Measurements from ENCODE around the gene DPEP2.
"Not testable (repeated sequence)": the region's sequence is repeated elsewhere in the genome, so short reads cannot be mapped to it uniquely, and the experiment has no call there.

The DPEP2 gene

GRCh38 chr16:68003031-68003430 is 3.7 kb upstream of the DPEP2 start:
- no peak for DNase-seq

- DNase-seq, result no peak
These were observed 1.2 kb upstream of the DPEP2 start for GRCh38 chr16:68000450-68000849.

GRCh38 chr16:67999985-68000384 is 701 bp upstream of the DPEP2 start:
- no peak for DNase-seq

- DNase-seq, result not testable (repeated sequence)
These were observed 979 bp downstream of the DPEP2 start for GRCh38 chr16:67998231-67998778.

- no peak for DNase-seq
These were observed 2.6 kb downstream of the DPEP2 start for GRCh38 chr16:67996666-67997065.

GRCh38 chr16:67995423-67995822 is 3.9 kb downstream of the DPEP2 start:
- peak; percentile 22 to 63 for DNase-seq

GRCh38 chr16:67994040-67994408 is 5.3 kb downstream of the DPEP2 start:
- not testable (repeated sequence) for DNase-seq

- peak; percentile 84 to 87 for DNase-seq
These were observed 5.9 kb downstream of the DPEP2 start for GRCh38 chr16:67993207-67994039.

GRCh38 chr16:67992661-67993206 is 6.5 kb downstream of the DPEP2 start:
- DNase-seq, result no peak

- no peak for DNase-seq
These were observed 9.3 kb downstream of the DPEP2 start for GRCh38 chr16:67990018-67990386.

- DNase-seq, result no peak
These were observed 9.8 kb downstream of the DPEP2 start for GRCh38 chr16:67989322-67990017.

GRCh38 chr16:67988675-67989074 is 10.6 kb downstream of the DPEP2 start:
- DNase-seq, result no peak

- DNase-seq, result no peak
These were observed 11.7 kb downstream of the DPEP2 start for GRCh38 chr16:67987460-67988160.

- DNase-seq, result no peak
These were observed 12.3 kb downstream of the DPEP2 start for GRCh38 chr16:67986949-67987348.

GRCh38 chr16:67982011-67982696 is 17.1 kb downstream of the DPEP2 start:
- DNase-seq, result no peak

- DNase-seq, result no peak
These were observed 19.2 kb downstream of the DPEP2 start, which contains the start of gene DPEP3 for GRCh38 chr16:67979955-67980678. TSS of gene DPEP3 (minus strand) at chr16:67980499. CDS start at chr16:67980380, 119 bp downstream.

GRCh38 chr16:67977469-67978227 is 21.6 kb downstream of the DPEP2 start:
- no peak for DNase-seq

GRCh38 chr16:67977005-67977404 is 22.3 kb downstream of the DPEP2 start:
- no peak for DNase-seq

- no peak for DNase-seq
These were observed 23.1 kb downstream of the DPEP2 start for GRCh38 chr16:67976205-67976604.

GRCh38 chr16:67975321-67976105 is 23.8 kb downstream of the DPEP2 start:
- DNase-seq, result no peak

All from CD4-positive, alpha-beta T cell treated with Interferon alpha-2 for 1 hour (primary cell).